Measurements from ENCODE around the gene TRIM2.

- TF ChIP-seq CTCF (IDR thresholded peaks at IDR 0.05; ENCODE audit: insufficient read depth, low read length) = no peak
- no peak for TF ChIP-seq REST (IDR thresholded peaks at IDR 0.05; ENCODE audit: insufficient replicate concordance, low read depth)
Measured at GRCh38 chr4:153159728-153160221, 44.5 kb upstream of the TRIM2 start.

All from HL-60 (cell line).